ENCODE results near the gene MS4A6A.
"Not testable (repeated sequence)": the region's sequence is repeated elsewhere in the genome, so short reads cannot be mapped to it uniquely, and the experiment has no call there.

The MS4A6A gene

GRCh38 chr11:60183591-60184205 lies 815 bp upstream of the MS4A6A start:
- DNase-seq (ENCODE audit: low read depth), result no peak

GRCh38 chr11:60175860-60176275 lies 7.0 kb downstream of the MS4A6A start:
- no peak for DNase-seq (ENCODE audit: low read depth)

GRCh38 chr11:60172011-60172410 lies 10.9 kb downstream of the MS4A6A start:
- no peak for DNase-seq (ENCODE audit: low read depth)

GRCh38 chr11:60170566-60170965 lies 12.3 kb downstream of the MS4A6A start:
- DNase-seq (ENCODE audit: low read depth), result no peak

DNA sequence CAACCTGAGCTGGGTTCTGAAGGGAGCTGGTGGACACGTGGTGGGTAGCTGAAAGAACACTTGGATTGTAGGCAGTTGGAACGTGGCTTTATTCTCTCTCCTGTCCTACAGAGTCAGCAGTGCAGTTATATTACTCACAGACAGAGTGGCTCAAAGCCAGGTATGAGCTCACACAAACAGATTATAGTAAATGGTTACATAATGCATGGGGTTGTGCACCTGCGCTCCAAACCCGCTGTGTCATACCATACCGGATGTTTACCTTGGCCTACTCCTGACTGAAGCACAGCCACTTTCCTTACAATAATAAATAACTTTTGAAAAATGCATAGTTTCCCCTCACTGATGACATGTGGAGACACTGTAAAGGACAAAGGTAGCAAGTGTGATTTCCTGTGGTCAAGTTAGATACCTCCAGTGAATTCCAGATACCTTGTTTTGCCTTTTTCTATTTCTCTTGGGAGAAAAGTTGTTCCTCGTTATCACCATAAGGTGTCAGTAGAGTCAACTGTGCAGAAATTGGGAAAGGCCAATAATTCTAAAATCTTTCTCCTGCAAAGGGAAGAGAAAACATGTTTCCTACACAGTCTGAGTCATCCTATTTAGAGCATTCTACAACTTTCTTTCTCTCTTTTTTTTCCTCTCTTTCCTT lies 13.5 kb downstream of the MS4A6A start:
- DNase-seq (ENCODE audit: low read depth), result no peak

GRCh38 chr11:60168306-60168705 lies 14.6 kb downstream of the MS4A6A start:
- no peak for DNase-seq (ENCODE audit: low read depth)

DNA sequence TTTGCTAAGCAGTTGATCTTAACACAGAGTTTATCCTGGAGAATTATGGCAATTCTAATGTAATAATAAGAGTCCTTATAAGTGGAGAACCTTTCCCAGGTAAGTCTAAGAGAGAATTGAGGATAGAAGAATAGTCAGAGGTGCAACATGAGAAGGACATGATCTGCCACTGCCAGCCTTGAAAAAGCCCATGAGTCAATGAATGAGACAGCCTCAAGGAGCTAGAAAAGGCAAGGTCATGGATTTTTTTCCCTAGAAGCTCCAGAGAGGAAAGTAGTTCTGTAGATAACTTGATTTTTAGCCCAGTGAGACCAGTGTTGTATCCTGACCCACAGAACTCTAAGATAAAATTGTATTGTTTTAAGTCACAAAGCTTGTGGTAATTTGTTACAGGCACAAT lies 16.9 kb downstream of the MS4A6A start:
- no peak for DNase-seq (ENCODE audit: low read depth)

- no peak for DNase-seq (ENCODE audit: low read depth)
Measured at GRCh38 chr11:60165538-60165937, 17.3 kb downstream of the MS4A6A start.

DNA sequence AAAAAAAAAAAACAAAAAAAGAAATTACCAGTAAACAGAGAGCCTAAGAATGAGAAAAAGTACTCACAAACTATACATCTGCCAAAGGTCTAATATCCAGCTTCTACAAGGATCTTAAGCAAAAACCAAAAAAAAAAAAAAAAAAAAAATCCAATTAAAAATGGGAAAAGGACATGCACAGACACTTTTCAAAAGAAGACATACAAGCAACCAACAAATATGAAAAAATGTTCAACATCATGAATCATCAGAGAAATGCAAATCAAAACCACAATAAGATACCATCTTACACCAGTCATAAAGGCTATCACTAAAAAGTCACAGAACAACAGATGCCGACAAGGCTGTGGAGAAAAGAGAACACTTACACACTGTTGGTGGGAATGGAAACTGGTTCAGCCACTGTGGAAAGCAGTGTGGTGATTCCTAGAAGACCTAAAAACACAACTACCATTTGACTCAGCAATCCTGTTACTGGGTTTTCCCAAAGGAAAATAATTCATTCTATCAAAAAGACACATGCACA lies 18.3 kb downstream of the MS4A6A start:
- DNase-seq (ENCODE audit: low read depth), result no peak

GRCh38 chr11:60161766-60162165 lies 21.1 kb downstream of the MS4A6A start:
- no peak for DNase-seq (ENCODE audit: low read depth)

DNA sequence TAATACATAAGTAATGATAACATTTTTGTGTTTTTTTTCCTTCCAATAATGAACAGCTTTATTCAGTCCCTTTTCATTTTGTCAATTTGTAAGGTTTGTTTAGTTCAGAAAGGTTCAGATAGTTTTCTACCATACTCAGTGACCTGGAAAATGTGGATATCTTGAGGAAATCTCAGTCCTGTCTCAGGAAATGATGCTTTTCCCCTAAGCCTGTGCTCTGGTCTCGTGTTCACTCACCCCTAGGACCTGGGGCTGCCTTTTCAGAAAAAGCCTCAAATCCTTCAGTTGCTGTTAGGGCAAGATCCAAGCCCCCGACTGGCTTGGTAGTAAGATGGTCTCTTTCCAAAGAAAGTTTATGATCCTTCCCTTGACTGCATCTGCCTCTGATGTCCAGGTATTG lies 21.8 kb downstream of the MS4A6A start:
- no peak for DNase-seq (ENCODE audit: low read depth)

GRCh38 chr11:60159868-60160267 lies 23.0 kb downstream of the MS4A6A start:
- no peak for DNase-seq (ENCODE audit: low read depth)

DNA sequence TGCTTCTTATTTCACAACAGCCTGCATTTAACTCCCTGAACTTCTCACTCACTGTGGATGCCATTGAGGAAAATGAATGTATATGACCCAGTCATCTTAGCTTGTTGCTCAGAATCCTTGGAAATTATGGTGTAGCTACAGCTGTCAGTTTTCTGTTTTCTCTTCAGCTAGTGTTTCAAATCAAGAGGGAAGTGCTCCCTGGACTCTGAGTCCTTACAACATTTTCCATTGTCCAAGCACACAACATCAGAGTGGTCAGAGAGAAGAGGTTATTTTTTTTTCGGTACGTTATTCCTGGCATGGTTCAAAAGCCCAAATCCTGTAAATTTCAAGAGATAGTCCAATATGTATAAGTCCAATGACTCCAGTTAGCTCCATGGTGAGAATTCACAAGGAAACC lies 23.6 kb downstream of the MS4A6A start:
- DNase-seq (ENCODE audit: low read depth), result no peak

DNA sequence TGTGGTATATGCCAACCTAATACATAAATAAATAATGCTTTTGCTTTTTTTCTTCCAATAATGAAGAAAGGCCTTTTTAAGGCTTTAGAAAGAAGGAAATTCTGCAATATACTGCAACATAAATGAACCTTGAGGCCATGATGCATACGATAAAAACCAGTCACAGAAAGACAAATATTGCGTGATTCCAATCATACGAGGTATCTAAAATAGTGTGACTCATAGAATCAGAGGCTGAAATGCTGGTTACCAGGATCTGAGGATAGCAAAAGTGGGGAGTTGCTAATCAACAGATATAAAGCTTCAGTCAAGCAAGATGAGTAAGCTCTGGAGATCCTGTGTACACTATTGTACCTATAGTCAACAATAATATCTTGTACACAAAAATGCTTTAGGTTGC lies 24.2 kb downstream of the MS4A6A start:
- no peak for DNase-seq (ENCODE audit: low read depth)

DNA sequence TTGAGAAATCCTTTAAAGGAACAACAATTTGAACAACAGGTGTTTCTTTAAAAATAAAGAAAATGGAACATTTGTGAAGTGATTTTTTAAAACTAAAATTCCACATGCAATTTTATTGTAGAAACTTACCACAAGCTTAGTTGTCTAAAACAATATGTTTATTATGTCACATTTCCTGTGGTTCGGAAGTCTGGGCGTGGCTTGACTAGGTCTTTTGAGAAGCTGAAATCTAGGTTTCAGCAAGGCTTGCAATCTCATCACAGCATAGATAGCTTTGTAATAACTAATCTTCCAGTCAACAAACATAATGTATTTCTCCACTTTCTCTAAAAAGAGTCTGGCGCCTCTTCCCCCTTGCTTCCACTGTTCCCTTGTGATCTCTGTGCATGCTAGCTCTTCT lies 27.0 kb downstream of the MS4A6A start:
- no peak for DNase-seq (ENCODE audit: low read depth)

- DNase-seq (ENCODE audit: low read depth), result not testable (repeated sequence)
Measured at GRCh38 chr11:60152727-60153126, 30.2 kb downstream of the MS4A6A start.

DNA sequence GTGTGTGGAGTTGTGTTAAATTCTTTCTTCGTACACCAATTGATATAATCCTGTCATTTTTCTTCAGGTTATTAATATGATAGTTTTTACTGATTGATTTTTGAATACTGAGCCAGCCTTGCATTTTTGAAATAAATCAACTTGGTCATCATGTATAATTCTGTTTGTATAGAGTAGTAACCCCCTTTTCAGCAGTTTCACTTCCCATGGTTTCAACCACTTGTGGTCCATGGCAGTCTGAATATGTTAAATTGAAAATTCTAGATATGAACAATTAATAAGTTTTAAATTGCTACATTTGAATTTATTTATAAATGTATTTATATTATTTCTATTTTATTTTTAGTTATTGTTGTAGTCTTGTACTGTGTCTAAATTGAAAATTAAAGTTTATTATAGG lies 32.6 kb downstream of the MS4A6A start:
- no peak for DNase-seq (ENCODE audit: low read depth)

DNA sequence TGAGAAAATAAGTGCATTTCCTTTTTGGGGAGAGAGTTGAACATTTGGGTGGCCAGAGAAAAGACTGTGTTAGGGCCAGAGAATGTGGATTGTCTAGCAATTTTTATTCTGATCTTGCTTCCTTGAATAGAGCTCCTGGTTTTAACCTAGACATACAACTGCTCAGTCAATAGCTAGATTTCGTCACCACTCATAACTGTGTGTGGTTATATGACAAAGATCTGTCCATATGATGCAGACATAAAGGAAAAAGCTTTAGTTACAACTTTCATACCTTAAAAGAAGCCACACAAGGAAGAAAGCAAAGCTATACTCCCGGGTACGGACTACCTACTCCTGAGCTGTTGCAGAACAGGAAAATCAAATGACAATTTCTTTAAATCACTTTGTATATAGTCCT lies 37.2 kb downstream of the MS4A6A start:
- no peak for DNase-seq (ENCODE audit: low read depth)

DNA sequence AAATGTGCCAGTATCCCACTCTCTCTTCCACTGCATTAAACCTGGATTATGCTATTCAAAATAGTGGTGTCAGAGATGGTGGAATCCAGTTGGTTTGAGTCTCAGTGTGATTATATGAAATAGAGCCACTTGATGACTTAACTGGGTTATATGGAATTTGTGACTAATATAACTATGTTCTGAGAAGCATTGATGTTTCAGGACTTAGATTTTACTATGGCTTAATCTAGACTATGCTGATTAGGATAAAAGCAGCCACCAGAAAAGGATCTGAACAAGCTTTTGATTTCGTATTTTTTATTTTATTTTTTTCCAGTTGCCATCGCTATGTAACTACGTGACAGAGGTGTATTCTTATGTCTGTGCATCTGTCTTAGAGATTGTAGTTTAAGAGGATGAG lies 39.1 kb downstream of the MS4A6A start:
- no peak for DNase-seq (ENCODE audit: low read depth)

- no peak for DNase-seq (ENCODE audit: low read depth)
Measured at GRCh38 chr11:60133917-60134316, 49.0 kb downstream of the MS4A6A start.

GRCh38 chr11:60131912-60132311 lies 51.0 kb downstream of the MS4A6A start:
- no peak for DNase-seq (ENCODE audit: low read depth)

DNA sequence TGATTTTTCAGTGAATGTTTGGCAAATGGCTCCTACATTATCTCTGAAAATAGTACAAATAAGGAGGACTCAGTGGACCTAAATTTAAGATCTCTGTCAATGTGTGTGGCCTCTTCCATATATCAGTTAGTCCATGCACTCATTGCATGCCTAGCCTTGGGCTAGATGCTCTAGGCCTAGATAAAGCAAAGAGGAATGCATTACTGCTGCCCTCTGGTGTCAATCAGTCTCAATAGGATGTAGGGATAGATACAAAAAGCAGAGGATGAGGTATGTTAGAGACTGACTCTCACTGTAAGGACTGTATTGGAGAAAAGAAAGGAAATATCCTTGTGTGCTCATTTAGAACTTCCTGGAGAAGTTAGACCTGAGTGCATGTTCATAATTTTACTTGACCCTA lies 52.4 kb downstream of the MS4A6A start:
- DNase-seq (ENCODE audit: low read depth), result no peak

- DNase-seq (ENCODE audit: low read depth), result no peak
Measured at GRCh38 chr11:60129853-60130252, 53.0 kb downstream of the MS4A6A start.

- not testable (repeated sequence) for DNase-seq (ENCODE audit: low read depth)
Measured at GRCh38 chr11:60128866-60129265, 54.0 kb downstream of the MS4A6A start.

All from non-pigmented ciliary epithelial cell (primary cell).